K562 (cell line): ENCODE measurements around the gene LCTL. TPM values are rescaled to one million over a fixed set of nuclear protein-coding genes. Genes with fewer than 3 reads are reported as not detected.
A peak's percentile ranks its signal among the peaks of the same experiment; 100 is the strongest.

Source experiments
- DDX20 ChIP-seq: fragments of 450-650 bp; IDR thresholded peaks from 2 replicates; pipeline ENCODE4 v1.6.1; 2016; ENCODE audit warnings: missing genetic modification characterization, low read depth, mild to moderate bottlenecking, missing compliant biosample characterization, moderate library complexity
- FOXJ2 ChIP-seq: fragments of 200-800 bp; sonication (Bioruptor generic); IDR thresholded peaks from 2 replicates; pipeline ENCODE4 v1.6.1; 2016; ENCODE audit warnings: missing genetic modification characterization, missing compliant biosample characterization
- SIX5 ChIP-seq, 2 experiments: IDR thresholded peaks; 2 replicates each; pipeline ENCODE4 v1.6.1; 2011; ENCODE audit warnings: low read length in 2 of 2, borderline replicate concordance in 1 of 2, low read depth in 1 of 2, mild to moderate bottlenecking in 1 of 2, moderate library complexity in 1 of 2; ENCODE audit not compliant: insufficient read depth in 1 of 2
- STAG1 ChIP-seq: sonication (generic); formaldehyde crosslinking; IDR thresholded peaks from 2 replicates; pipeline ENCODE4 v1.5.0; 2020; ENCODE audit warnings: missing genetic modification reagents, borderline replicate concordance
- XRCC5 ChIP-seq: fragments of 200-400 bp; formaldehyde crosslinking; IDR thresholded peaks from 2 replicates; pipeline ENCODE4 v1.6.1; 2017; ENCODE audit warnings: low read depth, mild to moderate bottlenecking, low read length
- ZBTB1 ChIP-seq: sonication (generic); formaldehyde crosslinking; IDR thresholded peaks from 2 replicates; pipeline ENCODE4 v1.8.1; 2023; ENCODE audit warnings: missing genetic modification reagents, low read depth, mild to moderate bottlenecking, borderline replicate concordance
- polyA plus RNA-seq, 8 experiments: library from polyadenylated mRNA; depleted of rRNA in 4 of 8; stranded (reverse) in 5 of 8; unstranded in 3 of 8; fragments of >200 nt; fragmentation: Nextera tagmentation in 2 of 8; fragmentation: Illumina TruSeq in 1 of 8; extraction: Ambion mirVana in 2 of 8; extraction: Trizol in 1 of 8; gene quantifications; 2 replicates each; pipeline versions ENCODE4 v1.2.1 to v1.2.3, GENCODE V29; 2011 to 2014; ENCODE audit warnings: inconsistent platforms in 1 of 8, missing spikeins in 1 of 8
- total RNA-seq, 7 experiments: library from RNA; depleted of rRNA in 6 of 7; stranded (reverse); fragments of >200 nt in 6 of 7; fragmentation: Illumina TruSeq in 2 of 7; extraction: Trizol in 2 of 7; gene quantifications; 2 replicates each; pipeline versions ENCODE4 v1.2.1 to v1.2.3, GENCODE V29; 2011 to 2021; ENCODE audit warnings: low replicate concordance in 1 of 7
- TF ChIP-seq, protein P1 (sequence below): fragments of 200-800 bp; sonication (Bioruptor generic); IDR thresholded peaks from 2 replicates; pipeline ENCODE4 v1.6.1; 2017; ENCODE audit warnings: missing genetic modification characterization, missing compliant biosample characterization
- TF ChIP-seq, protein P2 (sequence below): fragments of 450-650 bp; IDR thresholded peaks from 2 replicates; pipeline ENCODE4 v1.6.1; 2017; ENCODE audit warnings: antibody characterized with exemption, mild to moderate bottlenecking

The LCTL gene
- total and polyA plus RNA-seq, 9 of the 15 experiments (the other 6 are each of a cell fraction or from before 2014, with no cell fraction given): 0.08 to 0.31 (median 0.17) TPM; not detected in 6

DNA sequence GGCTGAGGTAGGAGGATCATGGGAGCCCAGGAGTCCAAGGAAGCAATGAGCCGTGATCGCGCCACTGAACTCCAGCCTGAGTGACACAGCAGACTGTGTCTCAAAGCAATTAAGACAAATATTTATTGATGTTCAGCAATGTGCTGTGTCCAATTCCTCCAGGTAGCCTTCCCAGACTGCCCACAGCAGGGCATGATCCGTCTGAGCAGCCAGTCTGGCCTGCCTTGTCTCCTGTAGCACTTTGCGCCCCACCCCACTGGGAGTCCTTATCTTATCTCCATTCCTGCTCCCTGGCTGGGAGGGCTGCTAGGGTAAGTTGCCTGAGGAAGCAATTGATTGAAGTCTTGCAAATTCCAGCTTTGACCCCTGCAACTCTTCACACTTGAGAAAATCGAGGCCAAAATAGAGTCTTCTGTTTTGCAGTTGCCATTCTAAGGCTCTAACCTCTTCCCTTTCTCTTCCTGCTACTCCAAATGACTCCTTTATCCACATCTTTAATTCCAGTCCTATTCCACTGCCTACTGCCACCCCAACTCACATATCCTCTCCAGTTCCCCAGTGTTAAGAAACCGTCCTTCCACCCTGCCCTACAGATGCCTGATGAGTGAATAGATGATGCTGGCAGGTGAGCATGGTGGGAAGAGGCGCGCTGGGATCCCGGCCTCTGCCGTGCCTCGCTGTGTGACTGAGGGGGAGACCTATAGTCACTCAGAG, 26.9 kb upstream of the LCTL start (continued):
- TF ChIP-seq SIX5 (IDR thresholded peaks at IDR 0.05; ENCODE audit: borderline replicate concordance in 1 of 2, insufficient read depth in 1 of 2, low read depth in 1 of 2, low read length in 2 of 2): no peak
- no peak for TF ChIP-seq XRCC5
- TF ChIP-seq STAG1 (CRISPR knock-in tag): no peak
- no peak for TF ChIP-seq ZBTB1 (CRISPR knock-in tag)
- TF ChIP-seq DDX20 (tag): no peak
- no peak for TF ChIP-seq FOXJ2 (tag)
- TF ChIP-seq, protein P1, sequence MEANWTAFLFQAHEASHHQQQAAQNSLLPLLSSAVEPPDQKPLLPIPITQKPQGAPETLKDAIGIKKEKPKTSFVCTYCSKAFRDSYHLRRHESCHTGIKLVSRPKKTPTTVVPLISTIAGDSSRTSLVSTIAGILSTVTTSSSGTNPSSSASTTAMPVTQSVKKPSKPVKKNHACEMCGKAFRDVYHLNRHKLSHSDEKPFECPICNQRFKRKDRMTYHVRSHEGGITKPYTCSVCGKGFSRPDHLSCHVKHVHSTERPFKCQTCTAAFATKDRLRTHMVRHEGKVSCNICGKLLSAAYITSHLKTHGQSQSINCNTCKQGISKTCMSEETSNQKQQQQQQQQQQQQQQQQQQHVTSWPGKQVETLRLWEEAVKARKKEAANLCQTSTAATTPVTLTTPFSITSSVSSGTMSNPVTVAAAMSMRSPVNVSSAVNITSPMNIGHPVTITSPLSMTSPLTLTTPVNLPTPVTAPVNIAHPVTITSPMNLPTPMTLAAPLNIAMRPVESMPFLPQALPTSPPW (CRISPR knock-in tag): peak; percentile 50; the same call in 1 of the 2 replicates
- TF ChIP-seq, protein P2, sequence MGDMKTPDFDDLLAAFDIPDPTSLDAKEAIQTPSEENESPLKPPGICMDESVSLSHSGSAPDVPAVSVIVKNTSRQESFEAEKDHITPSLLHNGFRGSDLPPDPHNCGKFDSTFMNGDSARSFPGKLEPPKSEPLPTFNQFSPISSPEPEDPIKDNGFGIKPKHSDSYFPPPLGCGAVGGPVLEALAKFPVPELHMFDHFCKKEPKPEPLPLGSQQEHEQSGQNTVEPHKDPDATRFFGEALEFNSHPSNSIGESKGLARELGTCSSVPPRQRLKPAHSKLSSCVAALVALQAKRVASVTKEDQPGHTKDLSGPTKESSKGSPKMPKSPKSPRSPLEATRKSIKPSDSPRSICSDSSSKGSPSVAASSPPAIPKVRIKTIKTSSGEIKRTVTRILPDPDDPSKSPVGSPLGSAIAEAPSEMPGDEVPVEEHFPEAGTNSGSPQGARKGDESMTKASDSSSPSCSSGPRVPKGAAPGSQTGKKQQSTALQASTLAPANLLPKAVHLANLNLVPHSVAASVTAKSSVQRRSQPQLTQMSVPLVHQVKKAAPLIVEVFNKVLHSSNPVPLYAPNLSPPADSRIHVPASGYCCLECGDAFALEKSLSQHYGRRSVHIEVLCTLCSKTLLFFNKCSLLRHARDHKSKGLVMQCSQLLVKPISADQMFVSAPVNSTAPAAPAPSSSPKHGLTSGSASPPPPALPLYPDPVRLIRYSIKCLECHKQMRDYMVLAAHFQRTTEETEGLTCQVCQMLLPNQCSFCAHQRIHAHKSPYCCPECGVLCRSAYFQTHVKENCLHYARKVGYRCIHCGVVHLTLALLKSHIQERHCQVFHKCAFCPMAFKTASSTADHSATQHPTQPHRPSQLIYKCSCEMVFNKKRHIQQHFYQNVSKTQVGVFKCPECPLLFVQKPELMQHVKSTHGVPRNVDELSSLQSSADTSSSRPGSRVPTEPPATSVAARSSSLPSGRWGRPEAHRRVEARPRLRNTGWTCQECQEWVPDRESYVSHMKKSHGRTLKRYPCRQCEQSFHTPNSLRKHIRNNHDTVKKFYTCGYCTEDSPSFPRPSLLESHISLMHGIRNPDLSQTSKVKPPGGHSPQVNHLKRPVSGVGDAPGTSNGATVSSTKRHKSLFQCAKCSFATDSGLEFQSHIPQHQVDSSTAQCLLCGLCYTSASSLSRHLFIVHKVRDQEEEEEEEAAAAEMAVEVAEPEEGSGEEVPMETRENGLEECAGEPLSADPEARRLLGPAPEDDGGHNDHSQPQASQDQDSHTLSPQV: peak; percentile 23; the same call in 1 of the 2 replicates
